Fibroblast of skin of back (primary cell): ENCODE data around the gene RUNX2.

Source experiments
- DNase-seq: peaks from one replicate; pipeline ENCODE4 v3.0.0-alpha.2; 2013

Gene RUNX2

DNA sequence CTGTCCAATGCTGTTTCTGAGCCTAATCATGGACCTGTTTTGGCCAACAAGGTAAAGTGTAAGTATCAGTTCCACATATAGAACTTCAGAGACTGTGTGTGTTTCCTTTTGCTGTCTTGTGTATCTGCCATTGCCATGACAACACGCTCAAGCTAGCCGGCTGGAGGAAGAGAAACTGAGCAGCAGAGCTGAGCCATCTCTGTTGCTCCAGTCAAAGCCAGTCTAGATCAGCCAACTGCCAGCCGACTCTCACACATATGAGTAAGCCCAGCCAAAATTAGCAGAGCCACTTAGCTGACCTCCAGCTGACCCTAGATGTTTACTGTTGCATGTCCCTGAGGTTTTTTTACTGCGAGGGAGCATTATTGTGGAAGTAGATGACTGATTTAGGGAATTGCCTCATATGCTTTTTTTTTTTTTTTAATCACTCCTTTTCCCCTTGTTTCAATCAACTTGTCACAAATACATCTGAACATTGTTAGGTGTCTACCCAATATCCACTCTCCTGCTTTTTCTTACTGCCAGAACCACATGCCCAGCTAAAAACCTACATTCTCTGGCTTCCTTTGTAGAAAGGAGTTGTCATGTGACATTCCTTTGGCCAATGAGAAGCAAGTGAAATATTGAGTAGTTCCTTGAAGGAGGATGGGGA is 353.9 kb downstream of the RUNX2 start:
- DNase-seq: peak; percentile 48

- no peak for DNase-seq
Observed at GRCh38 chr6:45684476-45684875, 356.3 kb downstream of the RUNX2 start.

- DNase-seq: peak; percentile 25
Observed at GRCh38 chr6:45685076-45685475, 356.9 kb downstream of the RUNX2 start.

GRCh38 chr6:45686841-45687569 is 358.9 kb downstream of the RUNX2 start:
- no peak for DNase-seq

DNA sequence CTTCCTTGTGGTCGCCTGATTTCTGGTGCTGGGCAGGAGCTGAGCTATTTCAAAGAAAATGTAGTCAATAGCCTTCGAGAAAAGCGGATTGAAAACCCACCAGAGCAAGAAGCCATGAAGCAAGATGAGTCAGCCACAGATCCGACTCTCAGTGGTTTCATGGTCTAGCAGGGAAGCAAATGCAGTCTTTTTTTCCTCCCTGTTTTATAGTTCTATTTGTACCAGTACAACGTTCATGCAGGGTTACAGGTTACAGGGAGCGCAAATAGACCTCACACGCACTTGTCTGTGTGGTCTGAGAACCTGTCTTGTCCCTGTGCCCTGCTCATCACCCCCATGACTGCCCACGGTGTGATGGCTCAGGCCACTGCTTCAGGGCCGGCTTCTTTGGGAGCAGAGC is 359.4 kb downstream of the RUNX2 start:
- DNase-seq: no peak

GRCh38 chr6:45688180-45688579 is 360.1 kb downstream of the RUNX2 start:
- no peak for DNase-seq

DNA sequence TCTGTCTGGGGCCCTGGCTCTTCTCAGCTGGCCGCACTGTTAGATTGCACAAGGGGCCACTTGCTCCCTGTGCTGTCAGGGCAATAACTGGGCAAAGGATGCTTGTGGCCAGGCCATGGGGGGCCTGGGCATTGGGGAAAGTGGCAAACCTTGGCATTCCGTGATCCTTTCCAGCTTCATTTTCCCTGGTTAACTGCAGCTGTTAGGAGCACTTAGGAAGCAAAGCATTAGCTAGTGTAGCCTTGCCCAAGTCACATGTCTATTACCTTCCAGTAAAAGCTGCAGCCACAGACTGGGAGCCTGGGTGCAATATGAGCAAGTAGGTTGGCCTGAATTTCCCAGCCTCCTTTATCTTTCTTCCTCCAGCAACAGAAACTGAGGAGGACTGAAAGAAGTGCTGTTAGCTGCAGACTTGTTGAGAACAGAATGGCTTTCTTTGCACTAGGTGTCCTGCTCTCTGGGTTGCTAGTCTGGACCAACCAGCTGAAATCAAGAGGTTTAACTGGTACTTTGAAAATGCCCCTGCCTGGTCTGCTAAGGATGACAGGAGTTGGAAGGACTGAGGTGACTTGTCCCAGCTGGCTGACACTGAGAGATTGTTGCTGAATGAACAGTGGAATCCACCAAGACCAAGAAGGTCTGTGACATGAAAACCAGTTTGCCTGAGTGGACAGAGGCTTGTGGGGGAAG is 361.9 kb downstream of the RUNX2 start:
- DNase-seq: no peak

DNA sequence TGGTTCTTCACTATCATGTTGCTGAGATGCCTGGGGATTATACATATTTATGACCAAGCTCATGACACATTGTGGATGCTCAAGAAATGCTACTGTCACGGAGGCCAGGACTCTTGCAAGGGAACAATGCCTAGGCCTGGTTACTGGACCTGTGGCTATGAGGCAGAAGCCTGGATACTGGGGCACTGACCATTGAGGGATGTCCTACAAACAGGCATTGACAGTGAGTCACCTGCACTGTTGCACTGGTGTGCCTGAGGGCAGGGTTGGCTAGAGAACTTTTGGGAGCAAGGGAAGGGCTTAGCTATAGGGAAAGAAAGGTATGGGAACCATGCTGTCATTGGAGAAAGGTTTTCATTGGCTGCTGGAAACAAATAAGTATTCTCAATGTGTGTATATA is 362.7 kb downstream of the RUNX2 start:
- DNase-seq: no peak

GRCh38 chr6:45691426-45691825 is 363.3 kb downstream of the RUNX2 start:
- peak; percentile 43 for DNase-seq

DNA sequence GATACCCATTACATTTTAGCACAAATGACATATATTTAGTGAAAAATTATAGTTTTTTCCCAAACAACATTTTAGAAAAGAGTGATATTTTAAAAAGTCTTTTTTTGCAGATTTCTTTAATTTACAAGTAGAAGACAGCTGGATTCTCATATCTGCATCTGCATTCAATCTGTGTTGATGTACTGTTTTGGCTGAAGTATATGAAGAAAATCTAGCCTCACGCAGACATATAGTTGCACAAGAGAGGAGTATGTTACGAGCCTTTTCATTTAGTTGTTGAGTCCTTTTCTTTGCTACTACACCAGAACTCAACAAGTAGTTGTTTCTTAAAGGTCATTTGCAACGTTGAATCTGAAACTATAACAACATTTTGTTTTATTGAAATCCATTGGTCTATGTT is 363.9 kb downstream of the RUNX2 start:
- no peak for DNase-seq

- DNase-seq: peak; percentile 47
Observed at GRCh38 chr6:45696738-45697137, 368.6 kb downstream of the RUNX2 start.

GRCh38 chr6:45697605-45698004 is 369.5 kb downstream of the RUNX2 start:
- peak; percentile 98 for DNase-seq

- DNase-seq: no peak
Observed at GRCh38 chr6:45698046-45698445, 369.9 kb downstream of the RUNX2 start.

DNA sequence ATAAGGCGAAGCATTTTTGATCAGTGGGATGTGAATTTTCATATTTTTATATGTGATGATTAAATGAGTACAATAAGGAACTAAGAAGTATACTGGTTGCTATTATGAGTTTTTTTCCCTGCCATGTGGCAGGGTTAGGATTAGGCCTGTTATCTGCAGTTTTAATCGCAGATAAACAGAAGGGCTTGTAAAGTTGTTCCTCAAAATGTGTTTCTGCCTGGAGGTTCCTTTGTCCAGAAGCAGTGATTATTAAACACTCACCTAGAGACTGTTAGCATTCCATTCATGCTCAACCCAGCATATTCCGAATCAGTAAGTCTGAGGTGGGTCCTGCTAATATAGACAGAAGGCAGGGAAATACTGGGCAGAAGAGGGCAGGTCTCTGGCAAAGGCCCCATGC is 371.5 kb downstream of the RUNX2 start:
- no peak for DNase-seq

GRCh38 chr6:45702849-45703739 is 375.0 kb downstream of the RUNX2 start:
- DNase-seq: peak; percentile 89

GRCh38 chr6:45704056-45704800 is 376.1 kb downstream of the RUNX2 start:
- peak; percentile 59 for DNase-seq

DNA sequence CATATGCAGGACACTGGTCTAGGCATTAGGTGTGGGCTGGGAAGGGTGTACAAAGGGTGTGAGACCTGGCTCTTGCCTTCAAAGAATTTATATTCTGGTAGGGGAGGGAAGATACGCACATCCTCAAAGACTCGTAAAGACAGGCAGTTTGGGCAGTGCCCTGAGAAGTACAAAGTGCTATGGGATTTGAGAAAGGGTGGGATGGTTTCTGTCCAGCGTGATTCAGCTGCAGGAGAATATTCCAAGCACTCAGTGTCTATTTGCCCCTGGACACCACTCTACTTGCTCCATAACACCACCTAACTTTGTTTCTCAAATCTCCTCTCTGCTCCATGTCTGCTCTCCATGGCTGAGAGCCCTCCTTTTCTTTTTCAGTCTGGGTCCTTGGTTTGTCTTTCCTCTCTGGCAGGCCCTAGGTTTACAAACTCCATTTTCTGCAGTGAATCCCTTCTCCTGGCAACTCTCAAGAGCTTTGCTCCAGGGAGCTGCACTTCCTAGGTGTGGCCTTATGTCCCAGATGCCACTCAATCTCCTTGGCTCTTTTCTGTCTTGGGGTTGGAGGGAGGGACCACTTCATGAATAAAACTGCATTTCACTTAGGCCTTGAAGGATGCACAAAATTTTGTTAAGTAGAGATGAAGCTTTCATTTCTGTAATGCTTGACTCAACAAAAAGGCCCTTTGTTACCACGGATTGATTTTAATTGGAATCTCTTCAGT is 377.2 kb downstream of the RUNX2 start:
- no peak for DNase-seq

- DNase-seq: no peak
Observed at GRCh38 chr6:45706319-45706718, 378.2 kb downstream of the RUNX2 start.

DNA sequence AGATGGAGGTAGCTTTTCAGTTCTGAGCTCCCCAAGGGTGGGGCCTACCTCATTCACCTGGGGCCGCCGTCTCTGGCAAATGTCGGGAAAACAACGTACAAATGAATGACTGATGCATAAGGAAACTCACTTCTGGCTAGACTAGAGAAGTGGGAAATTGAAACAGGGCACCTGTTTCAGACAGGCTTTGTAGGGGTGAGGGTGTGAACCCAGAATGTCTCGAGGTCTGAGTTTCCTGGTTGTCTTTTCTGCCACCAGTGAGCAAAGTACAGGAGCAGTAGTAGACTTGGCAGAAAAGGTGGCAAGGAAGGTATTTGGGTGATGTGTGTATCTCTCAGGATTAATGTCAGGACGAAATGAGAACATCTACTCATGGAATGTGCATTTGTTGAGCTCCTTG is 379.0 kb downstream of the RUNX2 start:
- DNase-seq: no peak

DNA sequence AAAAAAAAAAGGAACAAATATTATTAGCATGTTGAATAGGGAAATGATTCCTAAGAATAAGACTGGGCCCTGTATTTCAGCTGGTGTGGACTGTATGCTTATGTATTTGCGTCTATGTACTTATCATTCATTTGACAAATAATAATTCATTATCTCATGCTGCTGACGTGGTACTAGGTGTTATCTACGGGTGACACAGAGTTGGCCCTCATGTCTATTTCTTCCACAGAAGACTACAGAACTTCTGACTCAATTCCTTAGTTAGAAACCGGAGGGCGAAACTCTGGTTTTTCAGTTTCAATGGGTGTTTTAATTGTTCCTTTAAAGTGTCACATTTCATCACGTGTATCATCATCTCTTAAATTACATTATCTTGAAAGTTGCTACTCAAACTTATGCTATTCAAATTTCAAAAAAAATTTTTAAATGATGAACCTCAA is 381.7 kb downstream of the RUNX2 start:
- DNase-seq: no peak

- DNase-seq: peak; percentile 28
Observed at GRCh38 chr6:45710304-45710821, 382.2 kb downstream of the RUNX2 start.
